Ishikawa (cell line): Measurements from ENCODE around the gene ZFAND5.

Experiments used
- CREB1 ChIP-seq: IDR thresholded peaks from 2 replicates; pipeline ENCODE4 v1.6.1; 2012; ENCODE audit warnings: low read depth
- EGR1 ChIP-seq: IDR thresholded peaks from 2 replicates; pipeline ENCODE4 v1.6.1; 2012
- EP300 ChIP-seq: IDR thresholded peaks from 2 replicates; pipeline ENCODE4 v1.6.1; 2012; ENCODE audit warnings: borderline replicate concordance
- NFIC ChIP-seq: IDR thresholded peaks from 2 replicates; pipeline ENCODE4 v1.6.1; 2012
- RAD21 ChIP-seq: IDR thresholded peaks from 2 replicates; pipeline ENCODE4 v1.6.1; 2012; ENCODE audit warnings: low read depth
- REST ChIP-seq: IDR thresholded peaks from 2 replicates; pipeline ENCODE4 v1.6.1; 2012; ENCODE audit warnings: low read depth, mild to moderate bottlenecking
- TAF1 ChIP-seq: IDR thresholded peaks from 2 replicates; pipeline ENCODE4 v1.6.1; 2012; ENCODE audit warnings: low read depth, mild to moderate bottlenecking
- ZBTB7A ChIP-seq: IDR thresholded peaks from 2 replicates; pipeline ENCODE4 v1.6.1; 2012; ENCODE audit warnings: low read depth
- TF ChIP-seq, protein P1 (sequence below): IDR thresholded peaks from 2 replicates; pipeline ENCODE4 v1.6.1; 2012

DNA sequence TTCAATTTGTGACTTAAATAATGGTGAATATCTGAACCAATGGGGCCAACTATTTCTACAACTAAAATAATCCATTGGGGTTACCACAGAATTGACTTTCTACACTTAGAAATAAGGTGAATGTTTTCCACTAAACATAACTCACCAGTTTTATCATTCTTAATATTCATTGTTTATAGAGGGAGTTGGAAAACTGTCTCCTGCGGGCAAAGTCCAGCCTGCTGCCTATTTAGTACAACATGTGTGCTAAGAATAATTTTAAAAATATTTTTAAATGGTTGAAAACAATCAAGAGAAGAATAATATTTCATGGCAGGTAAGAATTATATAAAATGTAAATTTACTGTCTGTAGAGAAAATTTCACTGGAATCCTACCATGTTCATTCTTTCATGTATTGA lies 45.2 kb upstream of the ZFAND5 start:
- TF ChIP-seq EP300: no peak
- no peak for TF ChIP-seq NFIC
- no peak for TF ChIP-seq TAF1
- TF ChIP-seq REST: no peak
- no peak for TF ChIP-seq CREB1
- TF ChIP-seq EGR1: no peak
- no peak for TF ChIP-seq RAD21
- no peak for TF ChIP-seq ZBTB7A
- TF ChIP-seq, protein P1, sequence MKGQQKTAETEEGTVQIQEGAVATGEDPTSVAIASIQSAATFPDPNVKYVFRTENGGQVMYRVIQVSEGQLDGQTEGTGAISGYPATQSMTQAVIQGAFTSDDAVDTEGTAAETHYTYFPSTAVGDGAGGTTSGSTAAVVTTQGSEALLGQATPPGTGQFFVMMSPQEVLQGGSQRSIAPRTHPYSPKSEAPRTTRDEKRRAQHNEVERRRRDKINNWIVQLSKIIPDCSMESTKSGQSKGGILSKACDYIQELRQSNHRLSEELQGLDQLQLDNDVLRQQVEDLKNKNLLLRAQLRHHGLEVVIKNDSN: no peak
